Neuron (in vitro differentiated cells): Measurements from ENCODE around the gene APRT.

Source experiments
- H2AFZ ChIP-seq: one replicate; pipeline ENCODE4 v1.6.1; 2013; ENCODE audit warnings: low read depth, mild to moderate bottlenecking, inconsistent platforms, low read length, moderate library complexity
- H3K27me3 ChIP-seq: one replicate; pipeline ENCODE4 v1.6.1; 2013; ENCODE audit warnings: low read length; ENCODE audit not compliant: insufficient read depth
- H3K36me3 ChIP-seq: one replicate; pipeline ENCODE4 v1.6.1; 2013; ENCODE audit warnings: low read length; ENCODE audit not compliant: insufficient read depth
- H3K4me1 ChIP-seq: one replicate; pipeline ENCODE4 v1.6.1; 2013; ENCODE audit warnings: low read length; ENCODE audit not compliant: insufficient read depth
- H3K4me3 ChIP-seq: 2 replicates; pipeline ENCODE4 v1.5.1; 2013; ENCODE audit warnings: mild to moderate bottlenecking, low read length, moderate library complexity
- H3K9me3 ChIP-seq: one replicate; pipeline ENCODE4 v1.6.1; 2013; ENCODE audit warnings: low read length

The APRT gene, protein sequence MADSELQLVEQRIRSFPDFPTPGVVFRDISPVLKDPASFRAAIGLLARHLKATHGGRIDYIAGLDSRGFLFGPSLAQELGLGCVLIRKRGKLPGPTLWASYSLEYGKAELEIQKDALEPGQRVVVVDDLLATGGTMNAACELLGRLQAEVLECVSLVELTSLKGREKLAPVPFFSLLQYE

DNA sequence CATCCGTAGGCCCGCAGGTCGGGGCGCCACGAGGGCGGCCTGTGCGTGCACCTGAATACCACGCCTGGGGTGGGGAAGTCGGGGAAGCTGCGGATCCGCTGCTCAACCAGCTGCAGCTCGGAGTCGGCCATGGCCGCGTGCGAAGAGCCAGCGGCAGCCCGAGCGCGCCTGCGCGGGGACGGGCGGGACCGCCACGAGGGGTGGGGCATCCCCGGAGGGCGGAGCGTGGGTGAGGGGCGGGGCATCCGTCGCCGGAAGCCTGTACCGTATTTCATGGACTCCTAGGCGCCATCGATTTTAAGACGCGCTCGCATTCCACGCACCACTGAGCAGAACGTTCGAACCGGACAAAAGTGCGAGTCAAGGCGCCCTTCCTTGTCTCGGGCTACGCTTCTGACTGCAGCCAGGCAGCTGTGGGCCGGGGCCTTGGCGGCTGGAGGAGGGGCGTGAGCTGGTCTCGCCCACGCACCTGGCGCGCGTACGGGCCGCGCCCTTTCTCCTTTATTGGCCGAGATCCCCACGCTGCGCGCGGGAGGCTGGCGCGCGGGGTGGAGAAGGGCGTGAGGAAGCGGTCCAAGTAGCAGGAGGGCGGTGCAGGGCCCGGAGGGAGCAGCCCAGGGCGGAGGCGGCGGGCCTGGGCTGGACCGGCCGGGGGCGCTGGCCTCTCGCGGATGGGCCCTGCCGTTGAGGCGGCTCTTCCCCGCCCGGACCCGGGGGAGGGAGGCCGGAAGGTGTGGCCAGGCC, at the start of gene APRT:
Gene APRT, minus strand, starts transcription at position 160 of the 744 bp plus-strand sequence. Its CDS starts 29 bp downstream, at position 131.
- peak within 1 kb of the TSS; percentile 80 for H2AFZ ChIP-seq
- H3K9me3 ChIP-seq: no peaks in the 10 kb centered on the region
- peak within 1 kb of the TSS; percentile 77 for H3K4me3 ChIP-seq
- H3K4me1 ChIP-seq: peaks cover 15% of the 10 kb centered on the region
- no peaks in the 10 kb centered on the region for H3K27me3 ChIP-seq
- H3K36me3 ChIP-seq: peaks cover 30% of the 10 kb centered on the region

DNA sequence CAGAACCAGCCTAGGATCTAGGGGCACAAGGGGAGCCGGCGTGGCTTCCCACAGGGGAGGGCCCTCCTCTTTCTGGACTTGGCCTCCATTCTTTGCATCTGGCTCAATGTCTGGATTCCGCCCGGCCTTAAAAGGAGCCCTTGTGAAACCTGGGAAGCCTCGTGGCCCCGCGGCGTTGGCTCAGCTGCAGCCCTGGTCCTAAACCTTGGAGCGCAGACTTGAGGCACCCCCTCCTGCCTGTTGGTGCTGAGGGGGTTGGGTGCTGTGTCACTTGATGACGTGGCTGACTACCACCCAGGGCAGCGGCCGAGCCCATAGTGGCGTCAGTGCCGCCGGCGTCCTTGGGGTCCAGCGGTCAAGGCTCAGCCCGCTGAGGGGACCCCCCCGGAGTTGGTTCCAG, 49.6 kb upstream of the APRT start:
- Histone ChIP-seq H3K4me1 (peaks cover 11% of the 10 kb centered on the region), H3K4me3 (no peak overlapping the region), H2AFZ (no peak overlapping the region), H3K27me3 (peaks cover 3% of the 10 kb centered on the region), H3K36me3 (peaks cover 20% of the 10 kb centered on the region), H3K9me3 (no peaks in the 10 kb centered on the region)

DNA sequence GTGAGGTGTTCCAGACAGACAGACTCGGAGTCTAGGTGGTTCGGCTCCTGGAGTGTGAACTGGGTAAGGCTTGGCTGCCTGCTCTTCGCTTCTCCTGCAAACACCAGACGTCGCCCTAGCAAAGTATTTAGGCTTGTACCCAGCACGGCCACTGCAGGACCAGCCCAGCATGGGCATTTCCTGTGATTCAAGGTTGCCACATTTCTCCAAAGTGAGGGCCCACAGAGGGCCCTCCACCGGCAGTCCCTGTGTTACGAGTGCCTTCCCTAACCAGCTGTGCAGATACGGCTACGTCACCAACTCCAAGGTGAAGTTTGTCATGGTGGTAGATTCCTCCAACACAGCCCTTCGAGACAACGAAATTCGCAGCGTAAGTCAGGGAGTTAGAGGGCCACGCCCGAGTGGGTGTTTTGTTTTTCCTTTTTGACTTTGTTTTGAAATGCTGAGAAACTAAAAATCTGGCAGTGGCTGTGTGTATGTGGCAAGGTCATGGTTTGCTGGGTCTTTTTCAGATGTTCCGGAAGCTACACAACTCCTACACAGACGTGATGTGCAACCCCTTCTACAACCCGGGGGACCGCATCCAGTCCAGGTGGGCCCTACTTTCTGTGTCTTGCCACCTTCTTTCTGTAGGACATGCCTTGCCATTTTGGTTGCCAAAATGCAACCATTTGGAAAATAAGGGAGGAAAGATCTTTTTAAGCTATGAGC, 47.8 kb upstream of the APRT start:
- Histone ChIP-seq H2AFZ (no peak overlapping the region), H3K36me3 (peaks cover 20% of the 10 kb centered on the region), H3K4me1 (peaks cover 25% of the 10 kb centered on the region), H3K27me3 (no peaks in the 10 kb centered on the region), H3K9me3 (no peaks in the 10 kb centered on the region), H3K4me3 (no peak overlapping the region)

DNA sequence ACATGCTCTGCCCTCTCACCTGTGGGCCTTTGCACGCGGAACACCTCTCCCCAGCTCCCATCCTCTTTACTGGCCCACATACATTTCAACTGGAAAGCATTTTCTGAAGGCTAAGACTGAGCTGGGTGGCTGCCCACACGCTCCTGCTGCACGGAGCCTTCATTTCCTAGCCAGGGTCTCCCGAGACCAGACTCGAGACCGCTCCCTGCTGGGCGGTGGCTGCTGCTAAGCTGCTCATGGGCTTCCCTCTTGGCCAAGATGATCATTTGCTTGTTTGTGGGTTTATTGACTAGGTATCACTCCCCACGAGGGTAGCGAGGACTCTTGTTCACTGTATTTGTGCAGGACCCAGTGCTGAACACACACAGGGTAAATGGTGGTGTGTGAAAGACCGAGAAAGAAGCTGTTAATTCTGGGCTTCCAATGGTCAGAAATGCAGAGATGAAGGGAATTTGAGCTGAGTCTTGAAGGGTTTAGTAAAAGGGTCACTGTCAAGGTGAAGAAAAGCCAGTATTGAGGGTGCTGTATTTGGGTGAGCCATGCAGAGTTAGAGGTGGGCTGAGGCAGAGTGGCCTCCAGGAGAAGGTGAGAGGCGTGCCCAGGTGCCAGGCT, 46.1 kb upstream of the APRT start:
- Histone ChIP-seq H2AFZ (peak overlapping the region; percentile 65), H3K36me3 (peaks cover 20% of the 10 kb centered on the region), H3K4me3 (peak overlapping the region; percentile 90), H3K4me1 (peaks cover 36% of the 10 kb centered on the region), H3K9me3 (no peaks in the 10 kb centered on the region), H3K27me3 (no peaks in the 10 kb centered on the region)

DNA sequence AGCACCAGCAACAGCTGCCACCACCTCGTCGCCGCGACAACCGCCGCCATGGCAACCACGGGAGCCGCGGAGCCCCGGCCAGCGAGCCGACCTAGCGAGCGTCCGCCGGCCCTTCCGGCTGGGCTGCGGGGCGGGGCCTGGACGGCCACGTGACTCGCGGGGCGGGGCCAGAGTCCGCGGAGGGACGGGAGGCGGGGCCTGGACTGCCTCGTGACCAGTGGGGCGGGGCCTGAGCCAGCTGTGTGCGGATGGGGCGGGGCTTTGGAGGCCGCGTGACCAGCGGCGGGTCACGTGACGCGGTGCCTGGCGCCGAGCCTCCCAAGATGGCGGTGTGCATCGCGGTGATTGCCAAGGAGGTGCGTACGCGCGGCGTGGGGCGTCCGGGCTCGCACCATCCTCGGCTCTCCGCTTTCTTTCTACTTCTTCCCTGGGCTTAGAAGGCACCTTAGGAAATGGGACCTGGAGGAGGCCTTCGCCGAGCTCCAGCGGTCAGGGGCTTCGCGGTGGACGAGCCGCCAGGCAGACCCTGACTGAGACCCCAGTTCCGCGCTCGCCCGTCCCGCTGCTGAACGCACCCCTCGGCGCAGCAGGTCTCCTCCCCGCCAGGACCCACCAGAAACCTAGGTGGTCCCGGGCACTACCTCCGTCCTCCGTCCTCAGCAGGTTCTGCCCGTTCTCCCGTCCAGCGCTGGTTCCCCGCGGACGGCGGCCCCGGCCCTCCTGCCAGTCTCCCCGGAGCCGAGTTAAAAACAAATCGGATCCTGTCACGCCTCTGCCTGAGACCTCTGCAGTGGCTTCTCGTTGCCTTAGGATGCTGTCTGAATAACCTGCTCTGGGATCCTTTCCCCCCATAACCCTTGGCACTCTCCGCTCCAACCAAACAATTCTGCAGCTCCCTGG, 45.4 kb upstream of the APRT start, which contains the start of the genes GALNS and TRAPPC2L:
Gene GALNS, minus strand, starts transcription at position 120 of the 900 bp plus-strand sequence. Its CDS starts 70 bp downstream, at position 50.
Gene TRAPPC2L, plus strand, starts transcription at position 300 of the 900 bp plus-strand sequence. Its CDS starts 24 bp downstream, at position 324.
- Histone ChIP-seq H3K4me3 (peak within 1 kb of the TSS; percentile 90), H3K9me3 (no peaks in the 10 kb centered on the region), H3K4me1 (peaks cover 36% of the 10 kb centered on the region), H3K27me3 (no peaks in the 10 kb centered on the region), H2AFZ (peak within 1 kb of the TSS; percentile 65), H3K36me3 (peaks cover 20% of the 10 kb centered on the region)

DNA sequence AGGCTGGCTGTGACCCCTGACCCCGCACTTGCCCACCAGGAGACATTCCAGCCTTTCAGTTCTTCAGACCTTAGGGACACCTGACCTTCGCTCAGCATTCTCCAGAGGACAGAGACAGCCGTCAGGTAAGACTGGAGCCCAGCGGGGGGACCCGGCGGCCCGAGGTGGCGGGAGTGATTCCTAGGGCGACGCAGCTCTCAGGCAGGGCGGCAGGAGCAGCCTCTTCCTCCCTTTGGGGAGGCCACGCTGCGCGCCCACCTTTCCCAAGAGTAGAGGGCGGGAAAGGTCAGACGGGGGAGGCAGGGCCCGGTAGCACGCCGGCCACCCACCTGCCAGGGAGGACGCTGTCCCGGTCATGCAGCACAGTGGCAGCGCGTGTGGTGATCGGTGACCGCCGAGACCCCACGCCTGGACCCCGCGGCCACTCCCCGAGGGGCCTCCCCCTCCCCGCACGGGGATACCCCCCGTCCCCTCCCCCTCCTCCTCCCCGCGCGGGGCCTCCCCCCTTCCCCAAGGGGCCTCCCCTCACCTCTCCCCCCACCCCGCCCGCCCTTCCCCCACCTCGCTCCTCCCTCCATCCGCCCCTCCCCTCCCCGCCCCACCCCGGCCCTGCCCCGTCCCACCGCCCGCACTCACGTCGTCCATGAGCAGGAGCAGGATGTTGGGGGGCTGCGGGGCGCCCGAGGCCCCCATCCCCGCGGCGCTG, 44.5 kb upstream of the APRT start:
- Histone ChIP-seq H3K4me1 (peaks cover 36% of the 10 kb centered on the region), H3K4me3 (peak overlapping the region; percentile 90), H3K36me3 (peaks cover 17% of the 10 kb centered on the region), H2AFZ (no peak overlapping the region), H3K9me3 (peaks cover 2% of the 10 kb centered on the region), H3K27me3 (no peaks in the 10 kb centered on the region)

DNA sequence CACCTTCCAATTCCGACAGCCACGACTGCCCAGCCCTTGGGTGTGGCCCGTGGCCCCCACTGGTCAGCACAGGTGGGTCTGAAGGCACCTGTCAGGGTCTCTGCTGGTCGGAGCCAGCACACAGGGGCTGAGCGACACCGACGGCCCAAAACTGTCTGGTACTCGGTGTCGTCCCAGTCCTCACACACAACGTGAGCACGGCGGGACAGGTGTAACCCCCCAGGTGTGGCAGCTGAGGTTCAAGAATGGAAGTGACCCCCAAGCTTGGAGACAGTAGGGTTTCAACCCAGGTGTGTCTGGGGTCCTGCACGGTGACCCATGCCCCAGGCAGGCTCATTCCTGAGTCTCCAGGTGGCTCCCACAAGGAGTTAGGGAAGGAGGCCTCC, 44.0 kb upstream of the APRT start:
- no peak overlapping the region for H2AFZ ChIP-seq
- H3K4me1 ChIP-seq: peaks cover 36% of the 10 kb centered on the region
- no peaks in the 10 kb centered on the region for H3K27me3 ChIP-seq
- peak overlapping the region; percentile 54 for H3K4me3 ChIP-seq
- H3K9me3 ChIP-seq: peaks cover 2% of the 10 kb centered on the region
- peaks cover 17% of the 10 kb centered on the region for H3K36me3 ChIP-seq

DNA sequence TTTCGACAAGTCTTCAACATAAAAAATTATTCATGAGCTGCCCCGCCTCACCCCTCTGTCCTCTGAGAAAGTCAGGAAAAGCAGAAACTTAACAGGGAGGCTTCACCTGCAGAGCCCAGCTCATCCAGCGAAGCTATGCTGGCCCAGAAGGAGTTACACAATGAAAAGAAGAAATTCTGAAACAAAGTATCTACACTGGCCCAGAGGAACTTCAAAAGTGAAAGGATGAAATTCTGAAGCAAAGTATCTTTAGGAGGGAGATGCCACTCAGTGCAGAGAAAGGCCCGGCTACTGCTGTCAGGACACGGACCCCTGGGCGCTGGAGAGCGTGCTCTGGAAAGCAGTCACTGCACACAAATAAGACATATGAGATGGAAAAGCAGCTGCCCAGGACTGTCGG, 43.4 kb upstream of the APRT start:
- H3K4me3 ChIP-seq: no peak overlapping the region
- peaks cover 36% of the 10 kb centered on the region for H3K4me1 ChIP-seq
- H2AFZ ChIP-seq: no peak overlapping the region
- no peaks in the 10 kb centered on the region for H3K27me3 ChIP-seq
- peaks cover 13% of the 10 kb centered on the region for H3K36me3 ChIP-seq
- H3K9me3 ChIP-seq: peaks cover 2% of the 10 kb centered on the region

DNA sequence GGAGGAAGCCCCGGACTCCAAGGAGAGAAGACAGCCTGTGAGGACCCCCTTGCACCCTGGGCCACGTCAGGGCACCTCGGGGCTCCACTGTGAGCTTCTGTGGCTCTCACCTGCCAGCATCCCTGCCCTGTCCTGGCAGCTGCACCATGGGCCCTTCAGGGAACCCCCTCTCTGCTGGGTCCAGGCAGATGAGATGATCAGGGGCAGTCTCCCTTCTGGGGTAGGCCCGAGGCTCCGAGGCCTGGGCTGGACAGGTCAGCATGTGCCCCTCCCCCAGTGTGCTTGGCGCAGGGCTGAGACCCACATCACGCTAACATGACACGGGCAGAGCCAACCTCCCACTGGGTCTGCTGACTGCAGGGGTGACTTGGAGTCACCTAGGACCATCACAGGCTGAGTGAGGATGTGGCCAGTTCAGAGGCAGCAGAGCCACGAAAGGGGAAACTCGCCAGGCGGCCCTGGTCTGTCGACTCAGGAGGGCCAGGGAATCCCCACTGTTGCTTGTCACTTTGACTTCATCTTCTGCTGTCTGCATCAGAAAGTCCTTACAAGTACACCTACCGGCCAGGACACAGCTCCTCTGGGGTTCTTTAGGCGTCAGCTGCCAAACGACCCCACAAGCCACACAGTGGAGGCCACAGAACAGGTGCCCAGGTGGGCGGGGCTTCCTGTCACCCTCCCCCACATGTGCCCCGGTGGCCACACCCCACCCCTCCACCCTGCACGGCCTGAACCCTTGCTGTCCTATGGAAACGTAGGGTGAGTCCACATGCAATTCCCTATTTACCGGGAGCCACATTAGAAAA, 42.8 kb upstream of the APRT start:
- Histone ChIP-seq H3K36me3 (peaks cover 6% of the 10 kb centered on the region), H3K4me3 (no peak overlapping the region), H2AFZ (no peak overlapping the region), H3K4me1 (peaks cover 36% of the 10 kb centered on the region), H3K27me3 (no peaks in the 10 kb centered on the region), H3K9me3 (peaks cover 2% of the 10 kb centered on the region)

DNA sequence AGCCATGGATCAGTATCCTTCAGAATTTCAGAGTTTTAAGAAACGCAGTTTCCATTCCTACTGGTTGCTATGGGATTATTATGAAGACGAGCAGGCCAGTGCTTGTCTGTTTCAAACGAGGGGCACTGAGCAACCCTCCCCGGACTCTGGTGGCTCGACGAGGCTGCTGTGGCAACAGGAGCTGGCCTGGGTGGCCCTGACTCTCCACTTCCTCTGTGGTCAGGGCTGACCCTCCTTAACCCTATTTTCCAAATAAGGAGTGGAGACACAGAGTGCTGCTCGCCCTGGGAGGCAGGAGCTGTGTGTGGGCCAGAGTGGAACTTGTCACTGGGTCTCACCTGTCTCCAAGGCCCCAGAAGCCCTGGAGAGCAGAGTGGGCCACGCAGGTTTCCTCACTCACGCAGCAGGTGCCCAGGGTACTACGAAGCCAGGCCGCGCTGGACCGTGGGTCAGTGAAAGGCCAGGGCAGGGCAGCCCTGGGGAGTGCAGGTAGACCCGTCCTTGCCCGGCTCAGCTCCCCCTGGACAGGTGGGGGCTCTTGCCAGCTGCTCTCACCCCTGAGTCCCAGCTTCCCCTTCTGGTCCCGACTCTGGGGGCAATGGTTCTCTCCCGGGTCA, 41.7 kb upstream of the APRT start:
- peaks cover 2% of the 10 kb centered on the region for H3K9me3 ChIP-seq
- H3K27me3 ChIP-seq: no peaks in the 10 kb centered on the region
- no peak overlapping the region for H2AFZ ChIP-seq
- H3K4me1 ChIP-seq: peaks cover 35% of the 10 kb centered on the region
- H3K4me3 ChIP-seq: no peak overlapping the region
- peaks cover under 1% of the 10 kb centered on the region for H3K36me3 ChIP-seq

DNA sequence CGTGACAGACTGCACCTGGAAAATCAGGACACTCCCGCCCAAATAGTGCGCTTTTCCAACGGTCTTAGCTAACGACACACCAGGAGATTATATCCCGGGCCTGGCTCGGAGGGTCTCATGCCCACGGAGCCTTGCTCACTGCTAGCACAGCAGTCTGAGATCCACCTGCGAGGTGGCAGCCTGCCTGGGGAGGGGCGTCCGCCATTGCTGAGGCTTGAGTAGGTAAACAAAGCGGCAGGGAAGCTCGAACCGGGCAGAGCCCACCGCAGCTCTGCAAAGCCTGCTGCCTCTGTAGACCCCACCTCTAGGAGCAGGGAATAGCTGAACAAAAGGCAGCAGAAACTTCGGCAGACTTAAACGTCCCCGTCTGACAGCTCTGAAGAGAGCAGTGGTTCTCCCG, 39.9 kb upstream of the APRT start:
- Histone ChIP-seq H3K27me3 (no peaks in the 10 kb centered on the region), H3K36me3 (no peaks in the 10 kb centered on the region), H2AFZ (no peak overlapping the region), H3K4me1 (peaks cover 25% of the 10 kb centered on the region), H3K9me3 (peaks cover 2% of the 10 kb centered on the region), H3K4me3 (no peak overlapping the region)
